ENCODE measurements around the gene FANCE. TPM values are rescaled to one million over a fixed set of nuclear protein-coding genes. Genes with fewer than 3 reads are reported as not detected.

FANCE gene
- total RNA-seq, 1 experiment from 2014 or later, result 15.5 TPM

Small RNAs within 50 kb of the gene (small RNA-seq; reads per million reads assigned to genes)
- not detected for gene MIR7111

Other genes with a start within 250 kb of the FANCE start
- 0.84 and 1.0 TPM in 2 replicates for gene SCUBE3, start 238.4 kb upstream of the FANCE start, total RNA-seq (2014; rRNA removed; shearing (Covaris generic))
- 11.6 and 14.0 TPM in 2 replicates for gene ZNF76, start 192.6 kb upstream of the FANCE start, total RNA-seq (2014; rRNA removed; shearing (Covaris generic))
- gene DEF6, start 154.5 kb upstream of the FANCE start, total RNA-seq (2014; rRNA removed; shearing (Covaris generic)), result 8.9 and 9.1 TPM in 2 replicates
- gene PPARD, start 109.8 kb upstream of the FANCE start, total RNA-seq (2014; rRNA removed; shearing (Covaris generic)), result 11.1 and 13.4 TPM in 2 replicates
- gene RPL10A, start 16.1 kb downstream of the FANCE start, total RNA-seq (2014; rRNA removed; shearing (Covaris generic)), result 2,516 and 3,111 TPM in 2 replicates
- 3.8 and 3.9 TPM in 2 replicates for gene TEAD3, start 44.7 kb downstream of the FANCE start, total RNA-seq (2014; rRNA removed; shearing (Covaris generic))
- not detected in 2 replicates for gene TULP1, start 60.6 kb downstream of the FANCE start, total RNA-seq (2014; rRNA removed; shearing (Covaris generic))
- gene FKBP5, start 236.6 kb downstream of the FANCE start, total RNA-seq (2014; rRNA removed; shearing (Covaris generic)), result 9.3 and 15.2 TPM in 2 replicates